ENCODE results near the gene OPCML. TPM values are rescaled to one million over a fixed set of nuclear protein-coding genes. Genes with fewer than 3 reads are reported as not detected.

Gene OPCML
- total RNA-seq, 1 donor from 2014 or later, result 1.7 TPM

DNA sequence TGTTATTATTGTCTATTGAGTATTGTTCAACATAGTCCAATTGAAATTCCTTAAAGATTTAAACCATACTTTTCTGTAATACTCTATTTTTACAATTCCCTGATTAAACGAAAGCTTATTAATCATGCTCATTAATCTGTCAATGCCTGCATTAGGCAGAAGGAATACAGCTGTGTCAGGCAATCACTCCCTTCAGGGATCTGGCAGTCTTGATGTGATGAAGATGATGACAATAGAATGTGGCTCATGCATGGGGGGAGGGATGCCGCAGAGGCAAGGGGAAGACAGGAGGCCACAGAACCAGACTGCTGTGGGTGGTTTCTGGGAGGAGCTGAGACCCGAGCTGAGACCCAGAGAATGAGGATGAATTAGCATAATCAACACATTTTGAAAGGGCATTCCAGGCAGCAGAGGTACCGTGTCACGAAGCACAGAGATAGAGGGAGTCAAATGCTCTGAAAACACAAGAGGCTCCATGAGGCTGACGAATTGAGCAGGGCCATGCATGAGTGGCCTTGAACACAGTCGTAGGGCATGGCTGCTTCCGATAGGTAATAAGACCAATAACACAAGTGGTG, 1075.5 kb downstream of the OPCML start:
- H3K27ac Mint-ChIP-seq, result no peak overlapping the region
- H3K4me3 Mint-ChIP-seq (ENCODE audit: low read depth), result no peak overlapping the region
- DNase-seq (ENCODE audit: low spot score, unreplicated experiment), result no peak
- peaks cover 19% of the 10 kb centered on the region for H3K27me3 Mint-ChIP-seq
- H3K4me1 Mint-ChIP-seq (ENCODE audit: low read depth), result peaks cover 11% of the 10 kb centered on the region
- TF ChIP-seq, protein P1, sequence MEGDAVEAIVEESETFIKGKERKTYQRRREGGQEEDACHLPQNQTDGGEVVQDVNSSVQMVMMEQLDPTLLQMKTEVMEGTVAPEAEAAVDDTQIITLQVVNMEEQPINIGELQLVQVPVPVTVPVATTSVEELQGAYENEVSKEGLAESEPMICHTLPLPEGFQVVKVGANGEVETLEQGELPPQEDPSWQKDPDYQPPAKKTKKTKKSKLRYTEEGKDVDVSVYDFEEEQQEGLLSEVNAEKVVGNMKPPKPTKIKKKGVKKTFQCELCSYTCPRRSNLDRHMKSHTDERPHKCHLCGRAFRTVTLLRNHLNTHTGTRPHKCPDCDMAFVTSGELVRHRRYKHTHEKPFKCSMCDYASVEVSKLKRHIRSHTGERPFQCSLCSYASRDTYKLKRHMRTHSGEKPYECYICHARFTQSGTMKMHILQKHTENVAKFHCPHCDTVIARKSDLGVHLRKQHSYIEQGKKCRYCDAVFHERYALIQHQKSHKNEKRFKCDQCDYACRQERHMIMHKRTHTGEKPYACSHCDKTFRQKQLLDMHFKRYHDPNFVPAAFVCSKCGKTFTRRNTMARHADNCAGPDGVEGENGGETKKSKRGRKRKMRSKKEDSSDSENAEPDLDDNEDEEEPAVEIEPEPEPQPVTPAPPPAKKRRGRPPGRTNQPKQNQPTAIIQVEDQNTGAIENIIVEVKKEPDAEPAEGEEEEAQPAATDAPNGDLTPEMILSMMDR (IDR thresholded peaks at IDR 0.05; ENCODE audit: unreplicated experiment), result no peak
- no peaks in the 10 kb centered on the region for H3K36me3 Mint-ChIP-seq (ENCODE audit: insufficient read depth)
- peaks cover 9% of the 10 kb centered on the region for H3K9me3 Mint-ChIP-seq (ENCODE audit: low read depth)

DNA sequence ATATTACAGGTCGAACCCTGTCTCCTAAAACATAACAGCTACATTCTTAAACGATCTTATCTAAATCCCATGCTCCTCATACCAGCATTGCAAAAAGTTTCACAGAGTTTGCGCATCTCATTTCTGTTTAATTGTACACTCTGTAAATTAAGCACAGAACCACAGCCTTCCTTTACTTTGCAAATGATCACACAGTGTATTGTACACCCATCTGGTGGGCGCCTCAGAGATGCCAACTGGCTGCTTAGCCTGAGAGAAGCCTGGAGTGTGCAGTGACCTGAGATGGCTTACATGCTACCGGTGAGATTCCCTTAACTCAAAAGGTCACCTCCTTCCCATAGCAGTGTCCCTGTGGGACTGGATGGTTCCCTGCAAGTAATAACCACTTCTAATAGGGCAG, 1077.3 kb downstream of the OPCML start:
- H3K4me3 Mint-ChIP-seq (ENCODE audit: low read depth), result no peak overlapping the region
- H3K9me3 Mint-ChIP-seq (ENCODE audit: low read depth), result peaks cover 2% of the 10 kb centered on the region
- H3K27me3 Mint-ChIP-seq, result peaks cover 19% of the 10 kb centered on the region
- no peak overlapping the region for H3K27ac Mint-ChIP-seq
- no peaks in the 10 kb centered on the region for H3K36me3 Mint-ChIP-seq (ENCODE audit: insufficient read depth)
- TF ChIP-seq, protein P1 (IDR thresholded peaks at IDR 0.05; ENCODE audit: unreplicated experiment), result no peak
- peaks cover 16% of the 10 kb centered on the region for H3K4me1 Mint-ChIP-seq (ENCODE audit: low read depth)
- DNase-seq (ENCODE audit: low spot score, unreplicated experiment), result no peak

DNA sequence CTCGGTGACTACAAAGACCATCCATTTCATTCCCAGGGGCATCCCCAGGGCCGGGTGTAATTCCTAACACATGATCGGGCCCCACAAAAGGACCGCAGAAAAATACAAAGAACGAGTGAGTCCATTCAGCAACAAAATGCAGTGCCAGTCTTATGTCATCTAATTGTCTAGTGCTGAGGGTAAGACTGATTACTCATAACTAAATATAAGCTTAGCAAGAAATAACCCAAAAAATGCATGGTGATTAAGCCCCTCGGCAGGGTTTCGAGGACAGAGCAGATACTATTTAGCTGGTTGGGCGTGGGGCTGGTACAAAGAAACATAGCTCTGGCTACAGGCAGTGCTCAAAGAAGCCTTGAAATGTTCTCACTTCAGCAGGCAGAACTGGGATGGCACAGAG, 1078.9 kb downstream of the OPCML start:
- Mint-ChIP-seq H3K27ac (no peak overlapping the region), H3K9me3 (ENCODE audit: low read depth) (no peaks in the 10 kb centered on the region), H3K27me3 (peaks cover 27% of the 10 kb centered on the region), H3K4me3 (ENCODE audit: low read depth) (no peak overlapping the region), H3K4me1 (ENCODE audit: low read depth) (peaks cover 16% of the 10 kb centered on the region), H3K36me3 (ENCODE audit: insufficient read depth) (no peaks in the 10 kb centered on the region)
- DNase-seq (ENCODE audit: low spot score, unreplicated experiment), result no peak
- TF ChIP-seq, protein P1 (IDR thresholded peaks at IDR 0.05; ENCODE audit: unreplicated experiment), result no peak

DNA sequence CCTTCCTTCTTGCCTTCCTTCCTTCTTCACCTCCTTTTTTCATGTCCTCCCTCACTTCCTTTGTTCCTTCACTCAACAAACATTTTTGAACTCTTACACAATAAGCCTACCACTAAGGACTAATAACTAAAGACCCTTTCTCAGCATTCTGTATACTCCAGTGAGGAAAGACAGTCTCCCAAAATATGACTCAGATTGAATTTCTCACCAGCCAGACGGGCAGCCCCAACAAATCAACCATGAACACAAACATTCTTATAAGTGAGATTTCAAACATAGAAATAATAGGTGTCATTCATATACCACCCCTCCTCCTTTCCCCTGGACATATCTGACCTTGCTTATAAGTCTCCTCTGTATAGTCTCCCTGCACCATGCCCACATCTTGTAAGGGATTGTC, 1079.7 kb downstream of the OPCML start:
- H3K27me3 Mint-ChIP-seq, result peaks cover 30% of the 10 kb centered on the region
- TF ChIP-seq, protein P1 (IDR thresholded peaks at IDR 0.05; ENCODE audit: unreplicated experiment), result no peak
- H3K4me3 Mint-ChIP-seq (ENCODE audit: low read depth), result no peak overlapping the region
- H3K9me3 Mint-ChIP-seq (ENCODE audit: low read depth), result no peaks in the 10 kb centered on the region
- no peak overlapping the region for H3K27ac Mint-ChIP-seq
- DNase-seq (ENCODE audit: low spot score, unreplicated experiment), result no peak
- no peaks in the 10 kb centered on the region for H3K36me3 Mint-ChIP-seq (ENCODE audit: insufficient read depth)
- H3K4me1 Mint-ChIP-seq (ENCODE audit: low read depth), result peaks cover 16% of the 10 kb centered on the region

GRCh38 chr11:132451942-132452601, 1080.2 kb downstream of the OPCML start:
- TF ChIP-seq, protein P1 (IDR thresholded peaks at IDR 0.05; ENCODE audit: unreplicated experiment), result no peak
- no peaks in the 10 kb centered on the region for H3K9me3 Mint-ChIP-seq (ENCODE audit: low read depth)
- no peak overlapping the region for H3K27ac Mint-ChIP-seq
- peaks cover 15% of the 10 kb centered on the region for H3K4me1 Mint-ChIP-seq (ENCODE audit: low read depth)
- no peaks in the 10 kb centered on the region for H3K36me3 Mint-ChIP-seq (ENCODE audit: insufficient read depth)
- DNase-seq (ENCODE audit: low spot score, unreplicated experiment), result no peak
- H3K4me3 Mint-ChIP-seq (ENCODE audit: low read depth), result no peak overlapping the region
- peaks cover 30% of the 10 kb centered on the region for H3K27me3 Mint-ChIP-seq
